HepG2 (cell line): ENCODE measurements around the gene PPCDC. TPM values are rescaled to one million over a fixed set of nuclear protein-coding genes. Genes with fewer than 3 reads are reported as not detected.

Source experiments
- ARHGAP35 ChIP-seq: sonication (generic); formaldehyde crosslinking; IDR thresholded peaks from 2 replicates; pipeline ENCODE4 v1.9.0; 2022; ENCODE audit warnings: mild to moderate bottlenecking, inconsistent platforms, moderate library complexity, missing genetic modification reagents, borderline replicate concordance
- BATF2 ChIP-seq: sonication (generic); formaldehyde crosslinking; IDR thresholded peaks from 2 replicates; pipeline ENCODE4 v1.8.0; 2022; ENCODE audit warnings: mild to moderate bottlenecking, missing genetic modification reagents, moderate library complexity
- E2F2 ChIP-seq: sonication (generic); formaldehyde crosslinking; IDR thresholded peaks from 2 replicates; pipeline ENCODE4 v1.4.0; 2020; ENCODE audit warnings: missing genetic modification reagents, borderline replicate concordance
- JARID2 ChIP-seq: sonication (generic); formaldehyde crosslinking; IDR thresholded peaks from 2 replicates; pipeline ENCODE4 v1.8.1; 2023; ENCODE audit warnings: missing genetic modification reagents, inconsistent platforms; ENCODE audit not compliant: insufficient replicate concordance
- KLF16 ChIP-seq, 2 experiments: sonication (generic) in 1 of 2; formaldehyde crosslinking in 1 of 2; IDR thresholded peaks; 2 replicates each; pipeline versions ENCODE4 v1.6.1 to v1.8.0; 2016 to 2023; ENCODE audit warnings: missing genetic modification reagents in 2 of 2, missing compliant biosample characterization in 1 of 2
- NR2C2 ChIP-seq: sonication (generic); formaldehyde crosslinking; IDR thresholded peaks from 2 replicates; pipeline ENCODE4 v1.4.0; 2020; ENCODE audit warnings: missing genetic modification reagents, mild to moderate bottlenecking, moderate library complexity, borderline replicate concordance
- NR3C1 ChIP-seq: sonication (generic); formaldehyde crosslinking; IDR thresholded peaks from 2 replicates; pipeline ENCODE4 v1.4.0; 2020; ENCODE audit warnings: missing genetic modification reagents
- PCBP2 ChIP-seq: fragments of 200-400 bp; formaldehyde crosslinking; optimal IDR thresholded peaks from 2 replicates; pipeline ENCODE3; 2018; ENCODE audit warnings: low read length, low read depth; ENCODE audit not compliant: poor library complexity, severe bottlenecking
- PRPF4 ChIP-seq: fragments of 200-400 bp; formaldehyde crosslinking; IDR thresholded peaks from 2 replicates; pipeline ENCODE4 v1.6.1; 2016; ENCODE audit warnings: low read length, low read depth; ENCODE audit not compliant: poor library complexity, severe bottlenecking
- RORA ChIP-seq: sonication (generic); formaldehyde crosslinking; IDR thresholded peaks from 2 replicates; pipeline ENCODE4 v1.5.0; 2020; ENCODE audit warnings: mild to moderate bottlenecking, missing genetic modification reagents, moderate library complexity
- STAG1 ChIP-seq: sonication (generic); formaldehyde crosslinking; IDR thresholded peaks from 2 replicates; pipeline ENCODE4 v1.4.0; 2020; ENCODE audit warnings: missing genetic modification reagents
- ZFP90 ChIP-seq: sonication (generic); formaldehyde crosslinking; IDR thresholded peaks from 2 replicates; pipeline ENCODE4 v1.8.0; 2022; ENCODE audit warnings: missing genetic modification reagents, mild to moderate bottlenecking, inconsistent platforms, borderline replicate concordance
- ZMYM4 ChIP-seq: sonication (generic); formaldehyde crosslinking; IDR thresholded peaks from 2 replicates; pipeline ENCODE4 v1.8.1; 2023; ENCODE audit warnings: mild to moderate bottlenecking, missing genetic modification reagents
- ZNF253 ChIP-seq: sonication (generic); formaldehyde crosslinking; IDR thresholded peaks from 2 replicates; pipeline ENCODE4 v1.8.0; 2022; ENCODE audit warnings: mild to moderate bottlenecking, missing genetic modification reagents, borderline replicate concordance
- ZNF274 ChIP-seq: sonication (generic); formaldehyde crosslinking; IDR thresholded peaks from 2 replicates; pipeline ENCODE4 v1.5.1; 2020; ENCODE audit warnings: mild to moderate bottlenecking, missing genetic modification reagents
- ZNF275 ChIP-seq: sonication (generic); formaldehyde crosslinking; IDR thresholded peaks from 2 replicates; pipeline ENCODE4 v1.8.0; 2022; ENCODE audit warnings: missing genetic modification reagents, mild to moderate bottlenecking, inconsistent platforms, borderline replicate concordance
- ZNF430 ChIP-seq: sonication (generic); formaldehyde crosslinking; IDR thresholded peaks from 2 replicates; pipeline ENCODE4 v1.9.0; 2021; ENCODE audit warnings: mild to moderate bottlenecking, missing genetic modification reagents
- ZNF609 ChIP-seq: sonication (generic); formaldehyde crosslinking; IDR thresholded peaks from 2 replicates; pipeline ENCODE4 v1.4.0; 2020; ENCODE audit warnings: mild to moderate bottlenecking, missing genetic modification reagents, borderline replicate concordance
- ZNF619 ChIP-seq: sonication (generic); formaldehyde crosslinking; IDR thresholded peaks from 2 replicates; pipeline ENCODE4 v1.4.0; 2020; ENCODE audit warnings: mild to moderate bottlenecking, missing genetic modification reagents
- polyA plus RNA-seq, 8 experiments: library from polyadenylated mRNA; depleted of rRNA in 3 of 8; stranded (reverse) in 7 of 8; unstranded in 1 of 8; fragments of >200 nt; fragmentation: Illumina TruSeq in 4 of 8; extraction: Trizol in 4 of 8; gene quantifications; 2 replicates each; pipeline versions ENCODE4 v1.2.1 to v1.2.3, GENCODE V29; 2011 to 2016; ENCODE audit warnings: low read depth in 4 of 8, missing spikeins in 1 of 8, mixed read lengths in 1 of 8; ENCODE audit not compliant: insufficient read depth in 1 of 8
- total RNA-seq, 5 experiments: library from RNA; depleted of rRNA; stranded (reverse); fragments of >200 nt; fragmentation: Illumina TruSeq; extraction: Trizol; gene quantifications; 2 replicates each; pipeline ENCODE4 v1.2.3, GENCODE V29; 2016; ENCODE audit warnings: low read depth in 1 of 5
- TF ChIP-seq, protein P1 (sequence below): IDR thresholded peaks from 2 replicates; pipeline ENCODE4 v1.6.1; 2016; ENCODE audit warnings: mild to moderate bottlenecking, missing biosample characterization, missing genetic modification reagents

PPCDC gene
- total and polyA plus RNA-seq, 2 of the 13 experiments (the other 11 are each of a cell fraction or from before 2014, with no cell fraction given) = 12.3 to 12.8 TPM

GRCh38 chr15:75023181-75023871 lies at the start of gene PPCDC (continued):
- TF ChIP-seq BATF2 (CRISPR knock-in tag) = no peak
- TF ChIP-seq ZMYM4 = peak; percentile 78
- no peak for TF ChIP-seq ZNF253 (CRISPR knock-in tag)
- no peak; the same call in 1 of the 2 replicates for TF ChIP-seq ZNF430 (CRISPR knock-in tag)
- TF ChIP-seq ZNF619 (CRISPR knock-in tag) = no peak
- peak; percentile 73 for TF ChIP-seq NR2C2 (CRISPR knock-in tag)
- no peak for TF ChIP-seq PCBP2
- peak; percentile 68; the same call in 1 of the 2 replicates for TF ChIP-seq ZNF274 (CRISPR knock-in tag)
- no peak for TF ChIP-seq JARID2 (CRISPR knock-in tag)
- TF ChIP-seq RORA (CRISPR knock-in tag) = no peak
- TF ChIP-seq ZFP90 (CRISPR knock-in tag) = peak; percentile 89
- TF ChIP-seq E2F2 (CRISPR knock-in tag) = peak; percentile 96; the same call in 1 of the 2 replicates
- no peak for TF ChIP-seq STAG1
- TF ChIP-seq, protein P1, sequence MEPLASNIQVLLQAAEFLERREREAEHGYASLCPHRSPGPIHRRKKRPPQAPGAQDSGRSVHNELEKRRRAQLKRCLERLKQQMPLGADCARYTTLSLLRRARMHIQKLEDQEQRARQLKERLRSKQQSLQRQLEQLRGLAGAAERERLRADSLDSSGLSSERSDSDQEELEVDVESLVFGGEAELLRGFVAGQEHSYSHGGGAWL = no peak
- TF ChIP-seq NR3C1 (CRISPR knock-in tag) = no peak
- TF ChIP-seq ZNF275 = peak; percentile 80; the same call in 1 of the 2 replicates
- peak in 1 of 2 experiments; percentile 77; a peak in 1 of 4 replicates for TF ChIP-seq KLF16 (CRISPR knock-in tag; IDR thresholded peaks at IDR 0.05)
- no peak; the same call in 1 of the 2 replicates for TF ChIP-seq ARHGAP35 (CRISPR knock-in tag)
- no peak for TF ChIP-seq PRPF4
- TF ChIP-seq ZNF609 (CRISPR knock-in tag) = no peak; the same call in 1 of the 2 replicates
